Measurements from ENCODE around the gene CRYZL1. TPM values are rescaled to one million over a fixed set of nuclear protein-coding genes. Genes with fewer than 3 reads are reported as not detected.
"Not testable (repeated sequence)": the region's sequence is repeated elsewhere in the genome, so short reads cannot be mapped to it uniquely, and the experiment has no call there.

Gene CRYZL1
- total and polyA plus RNA-seq, 7 donors: 17.3 to 90.8 (median 46.6) TPM

- H3K27me3 ChIP-seq: no peaks in the 10 kb centered on the region
- H3K36me3 ChIP-seq: no peaks in the 10 kb centered on the region
- H3K4me3 ChIP-seq: no peak overlapping the region
- peaks cover 0 to 41% (median 32%) of the 10 kb centered on the region in 4 donors for H3K4me1 ChIP-seq
- DNase-seq: no peak
- WGBS, 2 donors: 86 to 96% methylated on average over 6 of the region's 6 CpGs
- no peaks in the 10 kb centered on the region for H3K9me3 ChIP-seq
- TF ChIP-seq EP300 (IDR thresholded peaks at IDR 0.05): no peak
- TF ChIP-seq POLR2A (IDR thresholded peaks at IDR 0.05): no peak
- TF ChIP-seq CTCF (IDR thresholded peaks at IDR 0.05): no peak
- no peak for TF ChIP-seq POLR2AphosphoS5 (IDR thresholded peaks at IDR 0.05)
- no peak overlapping the region for H3K27ac ChIP-seq
- intact Hi-C loops (cut with DNase I): no loop called here
Measured at GRCh38 chr21:33680870-33681269, 39.3 kb upstream of the CRYZL1 start.

GRCh38 chr21:33677450-33677849 lies 35.9 kb upstream of the CRYZL1 start:
- Histone ChIP-seq H3K4me1 (peaks cover 0 to 16% (median 8%) of the 10 kb centered on the region in 4 donors), H3K36me3 (no peaks in the 10 kb centered on the region), H3K4me3 (no peak overlapping the region), H3K27me3 (no peaks in the 10 kb centered on the region), H3K9me3 (no peaks in the 10 kb centered on the region), H3K27ac (no peak overlapping the region)
- DNase-seq: no peak
- no peak for TF ChIP-seq CTCF (IDR thresholded peaks at IDR 0.05)
- no peak for TF ChIP-seq EP300 (IDR thresholded peaks at IDR 0.05)
- no peak for TF ChIP-seq POLR2AphosphoS5 (IDR thresholded peaks at IDR 0.05)
- TF ChIP-seq POLR2A (IDR thresholded peaks at IDR 0.05): no peak
- WGBS, 2 donors: 94 to 96% methylated on average over 9 of the region's 9 CpGs
- intact Hi-C loops (cut with DNase I): no loop called here

GRCh38 chr21:33676666-33677065 lies 35.1 kb upstream of the CRYZL1 start:
- H3K27me3 ChIP-seq; H3K9me3 ChIP-seq; H3K4me3 ChIP-seq; DNase-seq; H3K27ac ChIP-seq; intact Hi-C loops (cut with DNase I); H3K36me3 ChIP-seq: not testable (repeated sequence)
- 97% methylated on average over 5 of the region's 5 CpGs for WGBS, 2 donors
- peaks cover 0 to 16% (median 8%) of the 10 kb centered on the region in 4 donors for H3K4me1 ChIP-seq

GRCh38 chr21:33674226-33674625 lies 32.7 kb upstream of the CRYZL1 start:
- H3K27ac ChIP-seq: no peak overlapping the region
- intact Hi-C loops (cut with DNase I): no loop called here
- 93 to 94% methylated on average over 1 of the region's 1 CpG for WGBS, 2 donors

GRCh38 chr21:33673473-33673872 lies 31.9 kb upstream of the CRYZL1 start:
- 86 to 90% methylated on average over 8 of the region's 8 CpGs for WGBS, 2 donors
- Histone ChIP-seq H3K9me3 (no peaks in the 10 kb centered on the region), H3K27me3 (no peaks in the 10 kb centered on the region), H3K4me3 (no peak overlapping the region), H3K4me1 (peaks cover 0 to 10% (median 6%) of the 10 kb centered on the region in 4 donors), H3K36me3 (no peaks in the 10 kb centered on the region), H3K27ac (no peak overlapping the region)
- no peak for DNase-seq
- TF ChIP-seq POLR2AphosphoS5 (IDR thresholded peaks at IDR 0.05): no peak
- no peak for TF ChIP-seq EP300 (IDR thresholded peaks at IDR 0.05)
- no peak for TF ChIP-seq POLR2A (IDR thresholded peaks at IDR 0.05)
- TF ChIP-seq CTCF (IDR thresholded peaks at IDR 0.05): no peak
- intact Hi-C loops (cut with DNase I): no loop called here

More at GRCh38 chr21:33674226-33674625, 32.7 kb upstream of the CRYZL1 start:
- H3K9me3 ChIP-seq: no peaks in the 10 kb centered on the region
- no peak for TF ChIP-seq POLR2A (IDR thresholded peaks at IDR 0.05)
- no peak for TF ChIP-seq EP300 (IDR thresholded peaks at IDR 0.05)
- no peak for TF ChIP-seq POLR2AphosphoS5 (IDR thresholded peaks at IDR 0.05)
- no peak for TF ChIP-seq CTCF (IDR thresholded peaks at IDR 0.05)
- no peak overlapping the region for H3K4me3 ChIP-seq
- DNase-seq: no peak
- peaks cover 0 to 10% (median 7%) of the 10 kb centered on the region in 4 donors for H3K4me1 ChIP-seq
- no peaks in the 10 kb centered on the region for H3K36me3 ChIP-seq
- H3K27me3 ChIP-seq: no peaks in the 10 kb centered on the region
